Measurements from ENCODE around the gene KIRREL3.
"Not testable (repeated sequence)": the region's sequence is repeated elsewhere in the genome, so short reads cannot be mapped to it uniquely, and the experiment has no call there.

Gene KIRREL3

DNA sequence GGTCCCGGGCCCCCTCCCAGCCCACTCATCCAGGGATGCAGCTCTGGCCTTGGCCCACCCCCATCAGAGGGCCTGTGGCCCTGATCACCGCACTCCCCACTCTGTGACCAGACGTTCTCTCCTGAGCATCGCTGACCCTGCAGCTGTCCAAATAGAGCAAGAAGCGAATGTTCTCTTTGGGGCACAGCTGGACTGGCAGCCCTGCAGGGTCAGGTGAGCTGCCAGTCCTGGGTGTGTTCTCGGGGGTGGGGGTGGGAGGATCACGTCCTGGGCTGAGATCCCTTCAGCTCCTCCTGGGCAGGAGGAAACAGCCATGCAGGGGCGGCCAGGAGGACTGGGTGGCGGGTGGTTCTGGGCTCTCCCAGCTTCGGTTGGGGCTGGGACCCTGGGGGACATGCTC lies 618.6 kb downstream of the KIRREL3 start:
- DNase-seq (ENCODE audit: low spot score) = not testable (repeated sequence)

DNA sequence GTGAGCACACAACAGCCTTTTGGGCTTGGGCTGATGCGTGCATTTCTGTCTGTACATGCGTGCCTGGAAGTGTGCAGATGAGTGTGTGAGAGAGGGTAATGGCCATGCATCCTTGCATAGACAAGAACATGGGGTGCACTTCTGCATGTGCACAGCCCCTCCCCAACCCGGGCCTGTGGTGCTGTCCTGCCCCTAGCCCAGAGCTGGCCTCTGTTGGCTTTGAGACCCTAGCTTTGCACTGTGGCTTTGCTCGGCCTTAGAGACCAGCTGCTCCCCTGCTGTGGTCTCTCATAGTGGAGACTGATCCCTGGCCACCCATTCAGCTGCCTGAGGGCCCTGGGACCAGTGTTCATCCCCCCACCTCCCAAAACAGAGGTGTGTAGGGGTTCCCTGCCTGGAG lies 619.7 kb downstream of the KIRREL3 start:
- DNase-seq (ENCODE audit: low spot score) = no peak

DNA sequence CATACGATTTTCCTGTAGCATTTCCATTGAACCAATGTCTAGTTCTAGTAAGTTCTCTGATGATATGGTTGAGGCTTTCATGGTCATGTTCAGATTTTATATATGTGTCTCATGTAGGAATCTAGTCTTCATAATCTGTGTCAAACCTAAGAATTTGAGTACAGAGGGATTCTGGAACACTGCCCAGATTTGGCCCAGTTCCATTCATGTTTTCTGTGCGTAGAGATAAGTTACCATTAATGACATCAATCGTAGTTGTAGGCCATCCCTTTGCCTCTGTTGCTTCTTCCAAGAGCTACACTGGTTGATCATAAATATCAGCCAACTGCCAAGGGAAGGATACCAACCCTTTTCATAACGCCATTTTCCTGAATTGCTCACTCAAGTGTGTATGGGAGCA lies 621.8 kb downstream of the KIRREL3 start:
- no peak for DNase-seq (ENCODE audit: low spot score)

DNA sequence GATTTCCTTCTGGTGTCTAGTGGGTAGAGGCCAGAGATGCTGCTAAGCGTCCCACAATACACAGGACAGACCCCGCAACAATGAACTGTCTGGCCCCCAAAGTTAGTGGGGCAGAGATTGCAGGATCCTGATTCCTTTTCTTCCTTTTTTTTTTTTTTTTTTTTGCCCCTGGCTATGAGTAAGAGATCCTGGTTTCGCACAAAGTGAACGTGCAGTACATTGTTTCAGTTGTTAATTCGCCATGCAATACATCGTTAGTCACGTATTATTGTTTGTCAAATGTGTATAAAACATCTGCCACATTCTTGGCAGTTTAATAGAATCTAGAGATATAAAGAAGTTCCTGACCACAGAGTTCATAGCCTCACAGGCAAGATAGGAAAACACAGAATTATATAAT lies 624.8 kb downstream of the KIRREL3 start:
- DNase-seq (ENCODE audit: low spot score) = no peak

DNA sequence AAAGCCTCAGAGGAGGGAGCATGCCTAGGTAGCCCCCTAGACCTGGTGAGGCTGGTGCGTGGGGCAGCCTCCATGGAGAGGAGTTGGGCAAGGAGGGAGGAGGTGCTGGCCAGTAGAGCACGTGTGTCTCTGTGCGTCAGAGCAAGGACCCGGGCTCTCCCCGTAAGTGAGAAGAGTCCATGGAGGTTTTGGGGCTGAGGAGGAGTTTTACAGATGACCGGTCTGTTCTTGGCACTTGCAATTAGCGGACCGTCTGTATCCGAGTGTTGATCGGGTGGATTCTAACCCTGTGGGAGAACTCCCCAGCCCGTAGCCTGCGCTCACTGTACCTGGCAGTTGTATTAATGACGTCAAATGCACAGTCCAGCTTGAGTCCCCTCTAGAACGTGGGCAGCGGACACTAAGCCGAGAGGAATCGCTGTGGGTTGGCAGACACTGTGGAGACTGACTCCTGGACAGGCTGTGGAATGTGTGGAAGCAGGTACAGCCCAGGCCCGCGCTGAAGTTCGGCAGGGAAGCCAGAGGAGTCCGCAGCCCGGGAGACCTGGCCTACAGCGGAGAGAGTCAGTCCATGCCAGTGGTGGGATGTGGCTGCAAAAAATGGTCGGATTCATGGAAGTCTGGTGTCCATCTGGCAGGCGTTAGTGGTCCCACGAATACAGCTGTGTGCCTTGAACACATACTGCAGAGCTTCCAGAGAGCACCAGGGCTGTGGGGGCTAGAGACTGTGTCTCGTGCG lies 625.8 kb downstream of the KIRREL3 start:
- DNase-seq (ENCODE audit: low spot score) = peak; percentile 14

DNA sequence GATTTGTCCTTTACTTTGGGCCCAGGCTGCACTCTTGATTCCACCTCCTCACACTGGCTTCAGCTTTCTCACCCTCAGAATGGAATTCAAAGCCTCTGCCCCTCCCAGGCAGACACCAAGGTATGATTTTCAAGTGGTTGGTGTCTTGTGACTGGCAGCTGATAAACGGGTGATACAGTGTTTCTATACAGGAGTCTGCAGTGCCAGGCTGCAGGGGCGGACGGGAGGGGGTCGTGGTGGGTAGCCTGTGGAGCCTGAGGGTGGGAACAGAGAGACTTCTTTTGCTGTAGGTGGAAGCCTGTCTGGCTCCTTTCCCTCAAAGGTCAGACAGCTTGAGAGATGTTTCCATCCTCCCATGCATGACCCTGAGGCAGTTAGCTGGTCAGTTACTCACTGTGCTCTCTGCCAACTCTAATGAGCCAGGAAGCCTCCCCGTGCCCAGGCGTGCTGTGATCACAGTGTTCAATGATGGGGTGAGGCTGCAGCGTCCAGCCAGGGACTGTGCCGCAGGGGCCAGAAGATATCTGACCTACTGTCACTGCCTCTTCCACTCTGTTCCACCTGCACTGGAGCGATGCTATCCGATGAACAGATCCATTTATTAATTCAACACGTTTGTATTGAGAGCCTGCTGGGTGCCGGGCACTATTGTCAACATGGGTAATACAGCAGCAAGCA lies 627.0 kb downstream of the KIRREL3 start:
- not testable (repeated sequence) for DNase-seq (ENCODE audit: low spot score)

All from AG08395 (cell line).